ENCODE data around the gene TFR2.
A peak's percentile ranks its signal among the peaks of the same experiment; 100 is the strongest.

TFR2 gene

GRCh38 chr7:100604976-100605911 is 36.1 kb downstream of the TFR2 start:
- Histone ChIP-seq H3K4me1 (ENCODE audit: insufficient read depth, low read length, poor library complexity, severe bottlenecking) (peaks cover 19% of the 10 kb centered on the region), H3F3A (ENCODE audit: low read depth) (no peaks in the 10 kb centered on the region), H3K4me3 (ENCODE audit: low read length, poor library complexity, severe bottlenecking) (peak overlapping the region; percentile 81), H3K36me3 (ENCODE audit: insufficient read depth, low read length) (no peaks in the 10 kb centered on the region), H4K20me1 (ENCODE audit: insufficient read depth, low read length, poor library complexity, severe bottlenecking) (no peaks in the 10 kb centered on the region), H3K4me2 (ENCODE audit: low read depth, low read length, poor library complexity, severe bottlenecking) (peak overlapping the region; percentile 69), H3K9me3 (ENCODE audit: insufficient read depth, low read depth, low read length) (no peaks in the 10 kb centered on the region), H3K9me2 (replicated peaks; ENCODE audit: low read depth, low read length) (no peaks in the 10 kb centered on the region), H2AFZ (ENCODE audit: low read length) (peak overlapping the region; percentile 89; the same call in 1 of the 2 replicates), H3K9ac (ENCODE audit: low read depth, low read length, poor library complexity, severe bottlenecking) (peak overlapping the region; percentile 79), H3K27me3 (ENCODE audit: insufficient read depth, low read length, poor library complexity, severe bottlenecking) (no peaks in the 10 kb centered on the region), H3K79me2 (ENCODE audit: insufficient read depth, low read length) (peaks cover 6% of the 10 kb centered on the region; the same call in 1 of the 2 replicates)
- TF ChIP-seq EZH2phosphoT487 (IDR thresholded peaks at IDR 0.05; ENCODE audit: borderline replicate concordance), result no peak
- TF ChIP-seq, protein P1, sequence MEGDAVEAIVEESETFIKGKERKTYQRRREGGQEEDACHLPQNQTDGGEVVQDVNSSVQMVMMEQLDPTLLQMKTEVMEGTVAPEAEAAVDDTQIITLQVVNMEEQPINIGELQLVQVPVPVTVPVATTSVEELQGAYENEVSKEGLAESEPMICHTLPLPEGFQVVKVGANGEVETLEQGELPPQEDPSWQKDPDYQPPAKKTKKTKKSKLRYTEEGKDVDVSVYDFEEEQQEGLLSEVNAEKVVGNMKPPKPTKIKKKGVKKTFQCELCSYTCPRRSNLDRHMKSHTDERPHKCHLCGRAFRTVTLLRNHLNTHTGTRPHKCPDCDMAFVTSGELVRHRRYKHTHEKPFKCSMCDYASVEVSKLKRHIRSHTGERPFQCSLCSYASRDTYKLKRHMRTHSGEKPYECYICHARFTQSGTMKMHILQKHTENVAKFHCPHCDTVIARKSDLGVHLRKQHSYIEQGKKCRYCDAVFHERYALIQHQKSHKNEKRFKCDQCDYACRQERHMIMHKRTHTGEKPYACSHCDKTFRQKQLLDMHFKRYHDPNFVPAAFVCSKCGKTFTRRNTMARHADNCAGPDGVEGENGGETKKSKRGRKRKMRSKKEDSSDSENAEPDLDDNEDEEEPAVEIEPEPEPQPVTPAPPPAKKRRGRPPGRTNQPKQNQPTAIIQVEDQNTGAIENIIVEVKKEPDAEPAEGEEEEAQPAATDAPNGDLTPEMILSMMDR (conservative IDR thresholded peaks at IDR 0.05; ENCODE audit: low read length), result no peak

GRCh38 chr7:100604028-100604975 is 37.0 kb downstream of the TFR2 start:
- H3K27me3 ChIP-seq (ENCODE audit: insufficient read depth, low read length, poor library complexity, severe bottlenecking), result no peaks in the 10 kb centered on the region
- TF ChIP-seq EZH2phosphoT487 (IDR thresholded peaks at IDR 0.05; ENCODE audit: borderline replicate concordance), result no peak
- TF ChIP-seq, protein P1 (conservative IDR thresholded peaks at IDR 0.05; ENCODE audit: low read length), result peak; percentile 65
- peaks cover 19% of the 10 kb centered on the region for H3K4me1 ChIP-seq (ENCODE audit: insufficient read depth, low read length, poor library complexity, severe bottlenecking)
- H3F3A ChIP-seq (ENCODE audit: low read depth), result no peaks in the 10 kb centered on the region
- H4K20me1 ChIP-seq (ENCODE audit: insufficient read depth, low read length, poor library complexity, severe bottlenecking), result no peaks in the 10 kb centered on the region
- no peaks in the 10 kb centered on the region for H3K9me3 ChIP-seq (ENCODE audit: insufficient read depth, low read depth, low read length)
- no peaks in the 10 kb centered on the region for H3K36me3 ChIP-seq (ENCODE audit: insufficient read depth, low read length)
- peak overlapping the region; percentile 81 for H3K4me3 ChIP-seq (ENCODE audit: low read length, poor library complexity, severe bottlenecking)
- no peaks in the 10 kb centered on the region for H3K9me2 ChIP-seq (replicated peaks; ENCODE audit: low read depth, low read length)
- peak overlapping the region; percentile 89 for H2AFZ ChIP-seq (ENCODE audit: low read length)
- H3K4me2 ChIP-seq (ENCODE audit: low read depth, low read length, poor library complexity, severe bottlenecking), result peak overlapping the region; percentile 86
- peaks cover 6% of the 10 kb centered on the region; the same call in 1 of the 2 replicates for H3K79me2 ChIP-seq (ENCODE audit: insufficient read depth, low read length)
- H3K9ac ChIP-seq (ENCODE audit: low read depth, low read length, poor library complexity, severe bottlenecking), result peak overlapping the region; percentile 79

- Histone ChIP-seq H2AFZ (ENCODE audit: low read length) (peak overlapping the region; percentile 89), H3K36me3 (ENCODE audit: insufficient read depth, low read length) (no peaks in the 10 kb centered on the region), H4K20me1 (ENCODE audit: insufficient read depth, low read length, poor library complexity, severe bottlenecking) (no peaks in the 10 kb centered on the region), H3K9me3 (ENCODE audit: insufficient read depth, low read depth, low read length) (no peaks in the 10 kb centered on the region), H3K79me2 (ENCODE audit: insufficient read depth, low read length) (peaks cover 6% of the 10 kb centered on the region; the same call in 1 of the 2 replicates), H3K4me1 (ENCODE audit: insufficient read depth, low read length, poor library complexity, severe bottlenecking) (peaks cover 20% of the 10 kb centered on the region), H3K4me2 (ENCODE audit: low read depth, low read length, poor library complexity, severe bottlenecking) (peak overlapping the region; percentile 86), H3K9me2 (replicated peaks; ENCODE audit: low read depth, low read length) (no peaks in the 10 kb centered on the region), H3K27me3 (ENCODE audit: insufficient read depth, low read length, poor library complexity, severe bottlenecking) (no peaks in the 10 kb centered on the region), H3F3A (ENCODE audit: low read depth) (no peaks in the 10 kb centered on the region), H3K9ac (ENCODE audit: low read depth, low read length, poor library complexity, severe bottlenecking) (peak overlapping the region; percentile 79), H3K4me3 (ENCODE audit: low read length, poor library complexity, severe bottlenecking) (peak overlapping the region; percentile 81)
- TF ChIP-seq, protein P1 (conservative IDR thresholded peaks at IDR 0.05; ENCODE audit: low read length), result no peak
- TF ChIP-seq EZH2phosphoT487 (IDR thresholded peaks at IDR 0.05; ENCODE audit: borderline replicate concordance), result no peak
Measured at GRCh38 chr7:100603726-100604027, 37.7 kb downstream of the TFR2 start.
